K562 (cell line): ENCODE data around the gene RGL2. TPM values are rescaled to one million over a fixed set of nuclear protein-coding genes. Genes with fewer than 3 reads are reported as not detected.

Source experiments
- ATAC-seq: fragments of 200-7000 bp; cut with Tn5 transposase; 3 replicates; pipeline ENCODE4 v1.9.1; 2020; ENCODE audit warnings: moderate library complexity
- BruUV-seq: library from RNA; stranded (reverse); fragments of 400-500 nt; replicated peaks from 2 replicates; lab custom pipeline; 2021; lab: Mats Ljungman, UMichigan
- CTCF ChIA-PET: fragments of 300-600 bp; formaldehyde crosslinking; extraction: SDS; loops from one replicate; lab custom pipeline; 2021; ENCODE audit warnings: low intra/inter-chr PET ratio; lab: Yijun Ruan, JAX
- POLR2A ChIA-PET: fragments of 300-600, 350-650 bp; sonication (Branson Sonifier 250); formaldehyde crosslinking; extraction: SDS; loops from one replicate; lab custom pipeline; 2021; ENCODE audit warnings: antibody characterized with exemption, inconsistent platforms; lab: Yijun Ruan, JAX
- DNase-seq, 4 experiments: peaks; one replicate each; pipeline versions ENCODE4 v3.0.0 to v3.0.0-alpha.2; 2011 to 2018; ENCODE audit warnings: low spot score in 3 of 4, mixed read lengths in 3 of 4; ENCODE audit errors: extremely low read depth in 1 of 4
- FAIRE-seq: peaks from 2 replicates; lab custom pipeline; 2011; peaks lifted over from hg19 to GRCh38; lab: Jason Lieb, UNC
- H2AFZ ChIP-seq: 2 replicates; pipeline ENCODE4 v1.6.0; 2011; ENCODE audit warnings: low read depth, low read length, control low read depth, inconsistent platforms
- H3K27ac ChIP-seq: fragments of 200-600 bp; 3 replicates; pipeline ENCODE4 v1.8.0; 2011; ENCODE audit warnings: low read depth, mild to moderate bottlenecking, control low read depth, inconsistent platforms, low read length, moderate library complexity, mixed read lengths; ENCODE audit errors: extremely low read depth
- H3K27me3 ChIP-seq, 2 experiments: fragments of 300-600 bp in 1 of 2; 2 replicates in 1 of 2; 3 replicates in 1 of 2; pipeline versions ENCODE4 v1.6.0 to v1.8.0; 2011; ENCODE audit warnings: inconsistent platforms in 2 of 2, low read length in 2 of 2, mild to moderate bottlenecking in 1 of 2, mixed read lengths in 1 of 2, moderate library complexity in 1 of 2; ENCODE audit not compliant: control insufficient read depth in 2 of 2, insufficient read depth in 2 of 2
- H3K36me3 ChIP-seq: fragments of 300-600 bp; 3 replicates; pipeline ENCODE4 v1.8.0; 2011; ENCODE audit warnings: mild to moderate bottlenecking, low read length, inconsistent platforms; ENCODE audit not compliant: control insufficient read depth, insufficient read depth
- H3K4me1 ChIP-seq, 2 experiments: fragments of 200-600 bp in 1 of 2; replicated peaks in 1 of 2; 2 replicates in 1 of 2; 3 replicates in 1 of 2; pipeline versions ENCODE4 v1.5.1 to v1.8.0; 2011; ENCODE audit warnings: inconsistent platforms in 2 of 2, low read length in 2 of 2, mild to moderate bottlenecking in 1 of 2, mixed read lengths in 1 of 2, moderate library complexity in 1 of 2; ENCODE audit not compliant: control insufficient read depth in 2 of 2, insufficient read depth in 2 of 2
- H3K4me2 ChIP-seq: 2 replicates; pipeline ENCODE4 v1.6.1; 2011; ENCODE audit warnings: low read length, control low read depth, inconsistent platforms, mixed read lengths; ENCODE audit not compliant: insufficient read depth
- H3K4me3 ChIP-seq: fragments of 200-600 bp; sonication (generic), shearing (Covaris generic); 2 replicates; pipeline ENCODE4 v1.5.1; 2016; ENCODE audit warnings: control low read depth, inconsistent platforms
- H3K79me2 ChIP-seq: fragments of 200-600 bp; 3 replicates; pipeline ENCODE4 v1.8.0; 2011; ENCODE audit warnings: low read length, inconsistent platforms; ENCODE audit not compliant: control insufficient read depth, insufficient read depth
- H3K9ac ChIP-seq, 2 experiments: 2 replicates each; pipeline versions ENCODE4 v1.6.0 to v1.6.1; 2011; ENCODE audit warnings: low read depth in 2 of 2, low read length in 2 of 2, control low read depth in 1 of 2, inconsistent platforms in 1 of 2, mild to moderate bottlenecking in 1 of 2, mixed read lengths in 1 of 2; ENCODE audit not compliant: insufficient read depth in 1 of 2
- H3K9me1 ChIP-seq: one replicate; pipeline ENCODE4 v1.6.0; 2011; ENCODE audit warnings: inconsistent platforms, mild to moderate bottlenecking, low read length, moderate library complexity; ENCODE audit not compliant: control insufficient read depth, insufficient read depth
- H3K9me3 ChIP-seq: replicated peaks from 2 replicates; pipeline ENCODE4 v1.5.1; 2011; ENCODE audit warnings: low read depth, low read length, inconsistent platforms; ENCODE audit not compliant: control insufficient read depth, insufficient read depth
- H4K20me1 ChIP-seq: replicated peaks from 2 replicates; pipeline ENCODE4 v1.6.1; 2011; ENCODE audit warnings: low read length, inconsistent platforms, mixed read lengths; ENCODE audit not compliant: control insufficient read depth, insufficient read depth
- CHD4 ChIP-seq: fragments of 200-600 bp; sonication (generic); IDR thresholded peaks from 3 replicates; pipeline ENCODE4 v1.6.1; 2012; ENCODE audit warnings: low read depth, mild to moderate bottlenecking, mixed read lengths, low read length, inconsistent platforms; ENCODE audit not compliant: insufficient read depth, insufficient replicate concordance, poor library complexity, severe bottlenecking
- CREB5 ChIP-seq: fragments of 250-450 bp; sonication (Bioruptor Pico); IDR thresholded peaks from 2 replicates; pipeline ENCODE4 v1.5.0; 2020; ENCODE audit warnings: mild to moderate bottlenecking
- GMEB1 ChIP-seq: fragments of 250-450 bp; sonication (Bioruptor Pico); IDR thresholded peaks from 2 replicates; pipeline ENCODE4 v1.4.0; 2020; ENCODE audit warnings: mild to moderate bottlenecking
- GTF2B ChIP-seq: IDR thresholded peaks from 2 replicates; pipeline ENCODE4 v1.6.1; 2011; ENCODE audit not compliant: insufficient read length; ENCODE audit errors: extremely low read depth
- HMBOX1 ChIP-seq: sonication (generic); IDR thresholded peaks from 2 replicates; pipeline ENCODE4 v1.6.1; 2016
- NR1H2 ChIP-seq: sonication (generic); formaldehyde crosslinking; IDR thresholded peaks from 2 replicates; pipeline ENCODE4 v1.4.0; 2020; ENCODE audit warnings: mild to moderate bottlenecking, missing genetic modification reagents
- POLR2G ChIP-seq: fragments of 200-400 bp; formaldehyde crosslinking; IDR thresholded peaks from 2 replicates; pipeline ENCODE4 v1.6.1; 2017; ENCODE audit warnings: low read depth, mild to moderate bottlenecking, antibody characterized with exemption, low read length, moderate library complexity
- PTTG1 ChIP-seq: fragments of 450-650 bp; IDR thresholded peaks from 2 replicates; pipeline ENCODE4 v1.6.1; 2016; ENCODE audit warnings: low read depth, mild to moderate bottlenecking, missing genetic modification characterization, missing compliant biosample characterization
- RBFOX2 ChIP-seq: fragments of 200-400 bp; formaldehyde crosslinking; IDR thresholded peaks from 2 replicates; pipeline ENCODE4 v1.6.1; 2017; ENCODE audit warnings: low read depth, mild to moderate bottlenecking, low read length, moderate library complexity
- SMARCC2 ChIP-seq: fragments of 450-650 bp; IDR thresholded peaks from 2 replicates; pipeline ENCODE4 v1.6.1; 2017; ENCODE audit warnings: antibody characterized with exemption, moderate library complexity, mild to moderate bottlenecking, low read depth
- TCF7 ChIP-seq: sonication (generic); IDR thresholded peaks from 2 replicates; pipeline ENCODE4 v1.6.1; 2016; ENCODE audit warnings: antibody characterized with exemption, borderline replicate concordance
- ZNF133 ChIP-seq: fragments of 250-450 bp; sonication (Bioruptor Pico); IDR thresholded peaks from 2 replicates; pipeline ENCODE4 v1.4.0; 2020; ENCODE audit warnings: mild to moderate bottlenecking
- ZNF165 ChIP-seq: fragments of 250-450 bp; sonication (Bioruptor Pico); IDR thresholded peaks from 2 replicates; pipeline ENCODE4 v1.4.0; 2020; ENCODE audit warnings: borderline replicate concordance
- WGBS: fragments of 100-300 bp; shearing (Covaris generic); methylation state at CpG from one replicate; pipeline ENCODE4 v1.1.6; 2016; ENCODE audit warnings: low coverage, mixed read lengths; ENCODE audit not compliant: insufficient coverage; ENCODE audit errors: missing lambda C conversion rate; 5-methylcytosine and 5-hydroxymethylcytosine counted together
- in situ Hi-C: fragments of 300-500 bp; cut with MboI; formaldehyde crosslinking; loops from 4 replicates; pipeline ENCODE4 v1.15.0; 2018; ENCODE audit warnings: inconsistent platforms, mixed read lengths
- intact Hi-C: fragments of 100-400 bp; cut with micrococcal nuclease; formaldehyde crosslinking; loops from 2 replicates; pipeline ENCODE4 v1.14.2; 2022
- polyA plus RNA-seq, 8 experiments: library from polyadenylated mRNA; depleted of rRNA in 4 of 8; stranded (reverse) in 5 of 8; unstranded in 3 of 8; fragments of >200 nt; fragmentation: Nextera tagmentation in 2 of 8; fragmentation: Illumina TruSeq in 1 of 8; extraction: Ambion mirVana in 2 of 8; extraction: Trizol in 1 of 8; gene quantifications; 2 replicates each; pipeline versions ENCODE4 v1.2.1 to v1.2.3, GENCODE V29; 2011 to 2014; ENCODE audit warnings: inconsistent platforms in 1 of 8, missing spikeins in 1 of 8
- total RNA-seq, 7 experiments: library from RNA; depleted of rRNA in 6 of 7; stranded (reverse); fragments of >200 nt in 6 of 7; fragmentation: Illumina TruSeq in 2 of 7; extraction: Trizol in 2 of 7; gene quantifications; 2 replicates each; pipeline versions ENCODE4 v1.2.1 to v1.2.3, GENCODE V29; 2011 to 2021; ENCODE audit warnings: low replicate concordance in 1 of 7

RGL2 gene
- total and polyA plus RNA-seq, 9 of the 15 experiments (the other 6 are each of a cell fraction or from before 2014, with no cell fraction given), result 1.8 to 57.1 (median 19.5) TPM

- TF ChIP-seq GTF2B (no peak), PTTG1 (no peak), ZNF165 (CRISPR knock-in tag) (no peak), SMARCC2 (no peak), GMEB1 (CRISPR knock-in tag) (no peak), TCF7 (no peak)
Measured at GRCh38 chr6:33305052-33305451, 6.3 kb upstream of the RGL2 start (continued).

- Histone ChIP-seq H3K27me3 (no peaks in the 10 kb centered on the region), H3K36me3 (peaks cover 57% of the 10 kb centered on the region), H3K4me1 (peaks cover 0 to 28% of the 10 kb centered on the region in 2 experiments; a peak in 3 of 5 replicates), H4K20me1 (peaks cover 11% of the 10 kb centered on the region; the same call in 1 of the 2 replicates), H3K4me3 (no peak overlapping the region), H3K79me2 (peaks cover 31% of the 10 kb centered on the region), H2AFZ (no peak overlapping the region), H3K27ac (no peak overlapping the region), H3K9ac (0 out of 4 replicates have a peak overlapping the region, but pooled peaks of 1 of the 2 experiments have one; percentile 49), H3K9me3 (no peaks in the 10 kb centered on the region), H3K4me2 (no peak overlapping the region), H3K9me1 (no peaks in the 10 kb centered on the region)
- DNase-seq, result no peak
- no peak for FAIRE-seq
- POLR2A ChIA-PET, result no interaction called here
- CTCF ChIA-PET, result no interaction called here
- ATAC-seq, result no peak
- WGBS, result 91% methylated on average over 15 of the region's 16 CpGs
- in situ Hi-C loops (no loop called here), intact Hi-C loops (no loop called here)
- TF ChIP-seq NR1H2 (CRISPR knock-in tag), result no peak
- TF ChIP-seq HMBOX1, result no peak
- no peak for TF ChIP-seq CHD4
- TF ChIP-seq CREB5 (CRISPR knock-in tag), result no peak
- no peak for TF ChIP-seq ZNF133 (CRISPR knock-in tag)
- peak; percentile 58; the same call in 1 of the 2 replicates for TF ChIP-seq POLR2G
- TF ChIP-seq RBFOX2, result peak; percentile 49
- BruUV-seq, result no TSS peak
Measured at GRCh38 chr6:33304216-33304615, 5.5 kb upstream of the RGL2 start.
